SJSA1 (cell line): ENCODE measurements around the gene PPP1R9A. TPM values are rescaled to one million over a fixed set of nuclear protein-coding genes. Genes with fewer than 3 reads are reported as not detected.
"Not testable (repeated sequence)": the region's sequence is repeated elsewhere in the genome, so short reads cannot be mapped to it uniquely, and the experiment has no call there.

Source experiments
- DNase-seq, 2 experiments: peaks; one replicate each; pipeline ENCODE4 v3.0.0-alpha.2; 2015 to 2020; ENCODE audit warnings: low spot score in 2 of 2, low read depth in 1 of 2
- H3K27ac ChIP-seq: fragments of 250-450 bp; sonication (Bioruptor Pico); 2 replicates; pipeline ENCODE4 v1.5.1; 2020; ENCODE audit warnings: mild to moderate bottlenecking, moderate library complexity
- H3K27me3 ChIP-seq: fragments of 250-450 bp; sonication (Bioruptor Pico); replicated peaks from 2 replicates; pipeline ENCODE4 v1.5.1; 2020; ENCODE audit warnings: mild to moderate bottlenecking, moderate library complexity
- H3K36me3 ChIP-seq: fragments of 250-450 bp; sonication (Bioruptor Pico); 2 replicates; pipeline ENCODE4 v1.5.1; 2020; ENCODE audit warnings: mild to moderate bottlenecking
- H3K4me1 ChIP-seq: fragments of 250-450 bp; sonication (Bioruptor Pico); replicated peaks from 2 replicates; pipeline ENCODE4 v1.6.1; 2021; ENCODE audit warnings: mild to moderate bottlenecking
- H3K4me3 ChIP-seq: fragments of 250-450 bp; sonication (Bioruptor Pico); 2 replicates; pipeline ENCODE4 v1.5.1; 2020; ENCODE audit warnings: mild to moderate bottlenecking
- H3K9me3 ChIP-seq: fragments of 250-450 bp; sonication (Bioruptor Pico); replicated peaks from 2 replicates; pipeline ENCODE4 v1.5.1; 2020; ENCODE audit warnings: mild to moderate bottlenecking
- total RNA-seq: library from RNA; depleted of rRNA; stranded (reverse); fragments of >200 nt; shearing (Covaris generic); gene quantifications from 2 replicates; pipeline ENCODE4 v1.2.3, GENCODE V29; 2014

Gene PPP1R9A
- total RNA-seq, 1 experiment from 2014 or later: not detected

DNA sequence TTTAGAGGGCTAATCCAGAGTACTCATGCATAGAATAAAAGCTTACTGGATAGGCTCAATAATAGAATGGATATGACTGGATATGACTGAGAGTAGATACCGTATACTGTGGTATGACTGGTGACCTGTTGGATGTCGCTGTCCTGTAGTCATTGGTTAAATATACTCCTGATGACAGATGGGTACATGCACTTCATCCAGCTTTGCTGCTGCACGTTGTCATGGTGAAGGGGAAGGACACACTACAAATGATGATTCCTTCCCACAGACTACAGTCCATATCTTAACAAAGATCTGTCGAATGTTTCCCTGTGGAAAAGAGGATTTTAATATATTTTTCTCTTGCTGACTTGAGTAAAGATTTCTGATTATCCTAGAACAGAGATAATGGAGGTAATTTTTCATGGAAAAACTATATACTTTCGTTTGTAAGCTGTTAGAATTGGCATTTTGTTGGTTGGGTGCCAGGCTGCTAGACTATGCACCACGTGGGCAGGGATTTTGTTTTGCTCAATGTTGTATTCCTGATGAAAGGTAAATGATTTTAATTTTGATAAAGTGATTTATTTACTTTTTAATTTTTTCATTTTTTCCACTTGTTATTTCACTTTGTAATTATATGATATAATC, 97.3 kb downstream of the PPP1R9A start:
- Histone ChIP-seq H3K9me3 (no peaks in the 10 kb centered on the region), H3K4me3 (no peak overlapping the region), H3K36me3 (no peaks in the 10 kb centered on the region), H3K27me3 (no peaks in the 10 kb centered on the region), H3K4me1 (no peaks in the 10 kb centered on the region), H3K27ac (no peak overlapping the region)
- no peak for DNase-seq

DNA sequence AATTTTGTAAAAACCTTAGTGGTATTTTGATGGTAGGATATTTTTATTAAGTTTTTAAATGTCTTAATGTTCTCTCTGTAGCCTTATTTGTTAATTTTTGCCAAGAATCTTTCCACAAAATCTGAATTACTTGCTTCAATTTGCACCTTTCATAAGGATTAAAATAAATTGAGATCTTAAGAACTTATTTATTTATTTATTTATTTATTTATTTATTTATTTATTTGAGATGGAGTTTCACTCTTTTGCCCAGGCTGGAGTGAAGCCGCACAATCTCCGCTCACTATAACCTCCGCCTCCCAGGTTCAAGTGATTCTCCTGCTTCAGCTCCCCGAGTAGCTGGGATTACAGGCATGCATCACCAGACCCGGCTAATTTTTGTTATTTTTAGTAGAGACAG, 98.6 kb downstream of the PPP1R9A start:
- Histone ChIP-seq H3K27ac (no peak overlapping the region), H3K36me3 (no peaks in the 10 kb centered on the region), H3K4me1 (no peaks in the 10 kb centered on the region), H3K27me3 (no peaks in the 10 kb centered on the region), H3K9me3 (no peaks in the 10 kb centered on the region), H3K4me3 (no peak overlapping the region)
- DNase-seq: no peak

DNA sequence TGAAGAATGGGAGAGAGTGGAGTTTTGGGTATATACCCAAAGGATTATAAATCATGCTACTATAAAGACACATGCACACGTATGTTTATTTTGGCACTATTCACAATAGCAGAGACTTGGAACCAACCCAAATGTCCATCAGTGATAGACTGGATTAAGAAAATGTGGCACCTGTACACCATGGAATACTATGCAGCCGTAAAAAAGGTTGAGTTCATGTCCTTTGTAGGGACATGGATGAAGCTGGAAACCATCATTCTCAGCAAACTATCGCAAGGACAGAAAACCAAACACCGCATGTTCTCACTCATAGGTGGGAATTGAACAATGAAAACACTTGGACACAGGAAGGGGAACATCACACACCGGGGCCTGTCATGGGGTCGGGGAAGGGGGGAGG, 101.4 kb downstream of the PPP1R9A start:
- H3K36me3 ChIP-seq, H3K9me3 ChIP-seq, H3K27ac ChIP-seq, H3K4me3 ChIP-seq, DNase-seq, H3K4me1 ChIP-seq, H3K27me3 ChIP-seq: not testable (repeated sequence)

DNA sequence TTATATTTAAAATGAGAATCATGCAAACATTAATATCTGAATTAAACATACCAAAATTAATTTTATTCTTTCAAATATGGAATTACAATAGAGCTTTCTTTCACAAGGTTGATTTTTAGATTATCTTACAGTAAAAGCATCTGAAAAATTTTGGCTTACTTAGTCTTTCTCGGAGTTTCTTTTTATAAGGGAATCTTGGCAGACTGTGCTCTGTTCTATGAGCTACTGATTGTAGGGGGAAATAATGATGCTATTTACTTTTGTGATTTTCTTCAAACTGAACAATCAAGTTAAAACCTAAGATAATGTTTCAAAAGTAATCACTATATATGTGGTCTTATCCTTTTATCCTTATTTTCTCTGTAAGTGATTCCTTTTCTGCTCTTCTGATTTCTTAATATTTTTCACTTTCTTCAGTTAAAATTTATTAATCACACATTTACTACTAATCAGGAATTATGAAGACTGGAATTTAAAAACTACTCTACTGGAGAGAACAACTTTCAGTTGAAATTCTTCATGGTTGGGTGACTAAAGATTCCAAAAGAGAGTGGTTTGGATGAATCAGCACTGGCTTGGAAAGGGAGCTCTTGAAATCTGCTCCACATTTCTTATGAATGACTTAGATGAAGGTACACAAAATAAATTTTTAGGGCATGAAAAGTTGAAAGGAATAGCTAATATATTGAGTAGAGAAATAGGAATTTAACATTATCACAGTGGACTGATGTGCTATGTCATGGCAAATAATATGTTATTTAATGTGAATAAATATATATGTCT, 103.9 kb downstream of the PPP1R9A start:
- H3K4me3 ChIP-seq: no peak overlapping the region
- DNase-seq: no peak
- H3K4me1 ChIP-seq: no peaks in the 10 kb centered on the region
- H3K9me3 ChIP-seq: no peaks in the 10 kb centered on the region
- H3K36me3 ChIP-seq: no peaks in the 10 kb centered on the region
- H3K27ac ChIP-seq: no peak overlapping the region
- H3K27me3 ChIP-seq: no peaks in the 10 kb centered on the region

DNA sequence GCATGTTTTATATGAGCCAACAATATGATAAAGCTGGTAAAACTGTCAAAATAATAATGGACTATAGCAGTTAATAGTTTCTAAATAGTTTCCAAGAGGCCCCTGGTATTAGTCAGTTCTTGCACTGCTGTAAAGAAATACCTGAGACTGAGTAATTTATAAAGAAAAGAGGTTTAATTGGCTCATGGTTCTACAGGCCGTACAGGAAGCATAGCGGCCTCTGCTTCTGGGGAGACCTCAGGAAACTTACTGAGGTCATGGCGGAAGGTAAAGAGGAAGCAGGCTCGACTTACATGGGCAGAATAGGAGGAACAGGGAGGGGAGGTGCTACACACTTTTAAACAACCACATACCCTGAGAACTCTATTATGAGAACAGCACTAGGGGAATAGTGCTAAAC, 104.6 kb downstream of the PPP1R9A start:
- H3K36me3 ChIP-seq: no peaks in the 10 kb centered on the region
- H3K27ac ChIP-seq: no peak overlapping the region
- no peak overlapping the region for H3K4me3 ChIP-seq
- H3K27me3 ChIP-seq: no peaks in the 10 kb centered on the region
- no peaks in the 10 kb centered on the region for H3K9me3 ChIP-seq
- DNase-seq: no peak
- H3K4me1 ChIP-seq: no peaks in the 10 kb centered on the region

DNA sequence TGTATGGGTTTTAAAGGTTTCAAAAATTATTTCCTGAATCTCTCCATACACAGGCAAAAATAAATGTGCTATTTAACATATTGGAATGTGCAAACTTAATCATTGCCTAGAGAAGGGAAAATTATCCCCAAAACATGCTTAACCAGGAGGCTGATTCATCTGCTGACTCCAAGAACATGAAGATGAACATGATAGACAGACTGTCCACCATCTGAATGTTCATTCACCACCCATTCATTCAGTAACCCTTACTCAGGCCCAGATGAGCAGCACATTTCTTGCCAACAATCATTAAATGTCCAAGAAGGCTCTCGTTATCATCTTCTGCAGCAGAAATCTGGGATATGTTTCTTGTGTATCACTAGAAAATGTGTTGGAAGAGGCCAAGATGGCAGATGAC, 110.6 kb downstream of the PPP1R9A start:
- DNase-seq: no peak
- H3K27ac ChIP-seq: no peak overlapping the region
- no peaks in the 10 kb centered on the region for H3K4me1 ChIP-seq
- H3K9me3 ChIP-seq: no peaks in the 10 kb centered on the region
- H3K36me3 ChIP-seq: no peaks in the 10 kb centered on the region
- no peaks in the 10 kb centered on the region for H3K27me3 ChIP-seq
- H3K4me3 ChIP-seq: no peak overlapping the region

DNA sequence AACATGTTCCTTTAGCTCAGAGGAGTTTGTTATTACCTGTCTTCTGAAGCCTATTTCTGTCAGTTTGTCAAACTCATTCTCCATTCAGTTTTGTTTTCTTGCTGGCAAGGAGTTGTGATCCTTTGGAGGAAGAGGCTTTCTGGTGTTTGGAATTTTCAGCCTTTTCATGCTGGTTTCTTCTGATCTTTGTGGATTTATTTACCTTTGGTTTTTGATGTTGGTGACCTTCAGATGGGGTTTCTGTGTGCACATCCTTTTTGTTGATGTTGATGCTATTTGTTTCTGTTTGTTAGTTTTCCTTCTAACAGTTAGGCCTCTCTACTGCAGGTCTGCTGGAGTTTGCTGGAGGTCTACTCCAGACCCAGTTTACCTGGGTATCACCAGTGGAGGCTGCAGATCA, 118.6 kb downstream of the PPP1R9A start:
- no peaks in the 10 kb centered on the region for H3K36me3 ChIP-seq
- DNase-seq: no peak
- no peak overlapping the region for H3K4me3 ChIP-seq
- peaks cover 4% of the 10 kb centered on the region; the same call in 1 of the 2 replicates for H3K27me3 ChIP-seq
- H3K9me3 ChIP-seq: 0 out of 2 replicates have a peak, but pooled peaks cover 3% of the 10 kb centered on the region
- no peak overlapping the region for H3K27ac ChIP-seq
- H3K4me1 ChIP-seq: no peaks in the 10 kb centered on the region

DNA sequence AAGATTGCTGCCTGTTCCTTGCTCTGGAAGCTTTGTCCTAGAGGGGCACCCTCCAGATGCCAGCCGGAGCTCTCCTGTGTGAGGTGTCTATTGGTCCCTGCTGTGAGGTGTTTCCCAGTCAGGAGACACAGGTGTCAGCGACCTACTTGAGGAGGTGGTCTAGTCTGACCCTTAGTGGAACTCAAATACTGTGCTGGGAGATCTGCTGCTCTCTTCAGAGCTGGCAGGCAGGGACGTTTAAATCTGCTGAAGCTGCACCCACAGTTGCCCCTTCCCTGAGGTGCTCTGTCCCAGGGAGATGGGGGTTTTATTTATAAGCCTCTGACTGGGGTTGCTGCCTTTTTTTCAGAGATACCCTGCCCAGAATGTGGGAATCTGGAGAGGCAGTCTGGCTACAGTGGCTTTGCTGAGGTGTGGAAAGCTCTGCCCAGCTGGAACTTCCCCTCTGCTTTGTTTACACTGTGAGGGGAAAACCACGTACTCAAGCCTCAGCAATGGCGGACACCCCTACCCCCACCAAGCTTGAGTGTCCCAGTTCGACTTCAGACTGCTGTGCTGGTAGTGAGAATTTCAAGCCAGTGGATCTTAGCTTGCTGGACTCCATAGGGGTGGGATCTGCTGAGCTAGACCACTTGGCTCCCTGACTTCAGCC, 119.2 kb downstream of the PPP1R9A start:
- H3K4me3 ChIP-seq: no peak overlapping the region
- 0 out of 2 replicates have a peak, but pooled peaks cover 3% of the 10 kb centered on the region for H3K9me3 ChIP-seq
- DNase-seq: no peak
- no peaks in the 10 kb centered on the region for H3K36me3 ChIP-seq
- H3K27me3 ChIP-seq: peaks cover 4% of the 10 kb centered on the region; the same call in 1 of the 2 replicates
- H3K4me1 ChIP-seq: no peaks in the 10 kb centered on the region
- no peak overlapping the region for H3K27ac ChIP-seq

DNA sequence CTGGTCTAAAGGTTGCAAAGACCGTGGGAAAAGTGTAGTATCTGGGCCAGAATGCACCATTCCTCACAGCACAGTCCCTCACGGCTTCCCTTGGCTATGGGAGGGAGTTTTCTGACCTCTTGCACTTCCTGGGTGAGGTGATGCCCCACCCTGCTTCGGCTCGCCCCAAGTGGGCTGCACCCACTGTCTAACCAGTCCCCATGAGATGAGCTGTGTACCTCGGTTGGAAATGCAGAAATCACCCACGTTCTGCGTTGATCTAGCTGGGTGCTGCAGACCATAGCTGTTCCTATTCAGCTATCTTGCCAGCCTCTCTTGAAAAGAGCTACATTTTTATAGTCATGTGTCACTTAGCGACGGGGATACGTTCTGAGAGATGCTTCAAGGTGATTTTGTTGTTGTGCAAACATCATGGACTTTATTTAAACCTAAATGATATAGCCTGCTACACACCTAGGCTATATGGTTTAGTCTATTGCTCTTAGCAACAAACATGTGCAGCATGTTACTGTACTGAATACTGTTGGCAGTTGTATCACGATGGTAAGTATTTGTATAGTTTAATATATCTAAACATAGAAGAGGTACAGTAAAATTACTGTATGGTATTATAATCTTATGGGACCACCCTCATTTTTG, 120.0 kb downstream of the PPP1R9A start:
- H3K4me3 ChIP-seq: no peak overlapping the region
- no peak overlapping the region for H3K27ac ChIP-seq
- no peaks in the 10 kb centered on the region for H3K4me1 ChIP-seq
- 0 out of 2 replicates have a peak, but pooled peaks cover 3% of the 10 kb centered on the region for H3K9me3 ChIP-seq
- no peak for DNase-seq
- H3K27me3 ChIP-seq: peaks cover 4% of the 10 kb centered on the region; the same call in 1 of the 2 replicates
- no peaks in the 10 kb centered on the region for H3K36me3 ChIP-seq

DNA sequence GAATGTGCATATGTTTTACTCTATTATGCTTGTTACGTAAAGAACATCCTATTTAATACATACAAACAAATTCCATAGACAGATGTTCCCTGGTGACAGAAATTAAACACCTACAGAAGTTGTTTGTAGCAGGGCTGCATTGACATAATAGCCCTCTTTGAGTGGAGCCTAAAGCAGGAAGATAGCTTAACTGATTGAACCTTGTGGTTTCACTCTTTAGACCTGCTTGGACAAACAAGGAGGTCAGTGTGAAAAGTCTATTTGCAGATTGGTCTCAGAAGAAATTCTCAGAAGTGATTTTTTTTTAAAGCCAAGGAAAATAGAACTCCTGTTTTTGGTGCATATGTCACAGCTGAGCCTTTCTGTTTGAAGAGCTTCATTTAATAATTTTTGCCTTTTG, 121.3 kb downstream of the PPP1R9A start:
- Histone ChIP-seq H3K4me1 (no peaks in the 10 kb centered on the region), H3K36me3 (no peaks in the 10 kb centered on the region), H3K27ac (no peak overlapping the region), H3K4me3 (no peak overlapping the region), H3K27me3 (peaks cover 4% of the 10 kb centered on the region; the same call in 1 of the 2 replicates), H3K9me3 (0 out of 2 replicates have a peak, but pooled peaks cover 3% of the 10 kb centered on the region)
- no peak for DNase-seq

DNA sequence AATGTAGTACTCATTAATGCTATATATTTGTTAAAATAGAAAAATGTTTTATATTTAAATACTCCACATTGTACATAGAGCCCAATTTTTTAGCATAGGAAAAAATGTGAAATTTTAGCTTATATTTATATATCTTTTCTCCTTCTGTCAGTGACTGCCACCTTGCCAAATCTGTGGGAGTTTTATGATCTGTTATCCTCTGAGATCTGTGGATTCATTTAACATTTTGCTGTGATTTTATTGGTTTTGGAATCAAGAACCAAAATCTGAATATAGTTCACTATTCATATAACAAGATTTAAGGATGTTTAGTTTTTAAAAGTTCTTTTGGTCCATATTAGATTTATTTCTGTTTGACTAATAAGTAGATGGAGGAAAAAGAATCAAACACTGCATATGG, 127.9 kb downstream of the PPP1R9A start:
- Histone ChIP-seq H3K4me1 (no peaks in the 10 kb centered on the region), H3K27ac (no peak overlapping the region), H3K4me3 (no peak overlapping the region), H3K9me3 (no peaks in the 10 kb centered on the region), H3K36me3 (no peaks in the 10 kb centered on the region), H3K27me3 (peaks cover 4% of the 10 kb centered on the region)
- no peak for DNase-seq

DNA sequence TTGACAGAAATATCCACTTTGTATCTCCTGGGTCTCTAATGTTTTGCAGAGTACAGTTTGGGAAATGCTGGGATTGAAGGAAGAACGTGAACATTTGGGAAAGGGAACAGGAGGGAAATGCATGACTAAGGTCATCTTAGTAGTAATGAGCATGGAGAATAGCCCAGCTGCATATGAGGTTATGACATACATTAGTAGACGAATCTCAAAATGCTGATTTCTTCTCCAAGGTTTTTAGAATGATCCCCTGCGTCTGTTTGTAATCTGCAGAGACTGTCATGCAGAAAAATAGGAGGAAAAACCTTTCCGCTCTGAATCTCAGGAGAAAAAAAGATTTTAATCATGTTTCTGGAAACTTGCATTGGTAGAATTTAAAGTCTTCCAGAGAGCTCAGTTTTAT, 133.6 kb downstream of the PPP1R9A start:
- H3K4me1 ChIP-seq: no peaks in the 10 kb centered on the region
- H3K27ac ChIP-seq: no peak overlapping the region
- no peak for DNase-seq
- no peaks in the 10 kb centered on the region for H3K9me3 ChIP-seq
- H3K4me3 ChIP-seq: no peak overlapping the region
- H3K27me3 ChIP-seq: no peaks in the 10 kb centered on the region; the same call in 1 of the 2 replicates
- H3K36me3 ChIP-seq: no peaks in the 10 kb centered on the region

DNA sequence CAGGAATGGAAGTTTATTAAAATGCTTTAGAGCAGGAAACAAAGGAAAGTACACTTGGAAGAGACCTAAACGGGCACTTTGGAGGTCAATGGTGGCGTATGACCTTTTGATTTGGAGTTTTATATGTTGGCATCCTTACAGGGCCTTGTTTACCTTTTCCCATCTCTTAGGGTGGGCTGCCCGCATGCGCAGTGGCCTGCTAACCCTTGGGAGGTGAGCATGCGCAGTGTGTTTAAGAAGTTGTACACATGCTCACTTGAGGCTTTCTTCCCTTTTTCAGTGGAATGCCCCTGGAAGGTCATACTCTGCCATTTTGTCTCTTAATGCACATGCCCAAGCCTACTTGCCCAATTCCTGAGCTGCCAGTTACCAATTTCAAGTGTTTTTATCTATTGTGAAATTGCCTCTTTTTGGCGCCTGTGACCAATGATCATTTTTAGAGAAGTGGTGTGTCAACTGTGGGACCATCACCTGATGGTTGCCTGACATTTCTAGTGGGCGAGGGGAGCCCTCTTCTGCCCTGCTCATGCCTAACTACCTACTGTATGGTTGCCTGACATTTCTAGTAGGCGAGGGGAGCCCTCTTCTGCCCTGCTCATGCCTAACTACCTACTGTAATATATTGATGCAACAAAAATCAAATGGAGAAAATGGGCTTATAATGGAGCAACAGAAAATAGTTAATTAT, 138.0 kb downstream of the PPP1R9A start:
- H3K27me3 ChIP-seq: no peaks in the 10 kb centered on the region; the same call in 1 of the 2 replicates
- no peaks in the 10 kb centered on the region for H3K36me3 ChIP-seq
- H3K27ac ChIP-seq: no peak overlapping the region
- no peaks in the 10 kb centered on the region for H3K9me3 ChIP-seq
- no peak for DNase-seq
- H3K4me3 ChIP-seq: no peak overlapping the region
- no peaks in the 10 kb centered on the region for H3K4me1 ChIP-seq
